Measurements from ENCODE around the gene RAMP3. TPM values are rescaled to one million over a fixed set of nuclear protein-coding genes. Genes with fewer than 3 reads are reported as not detected.
"Not testable (repeated sequence)": the region's sequence is repeated elsewhere in the genome, so short reads cannot be mapped to it uniquely, and the experiment has no call there.

RAMP3 gene
- total RNA-seq, 1 donor from 2014 or later: 0.14 TPM

- peaks cover 27% of the 10 kb centered on the region for H3K27me3 Mint-ChIP-seq (ENCODE audit: low read depth)
- H3K27ac Mint-ChIP-seq: no peak overlapping the region
- no peak overlapping the region for H3K4me3 Mint-ChIP-seq (ENCODE audit: low read depth)
- intact Hi-C loops (cut with micrococcal nuclease): no loop called here
- no peaks in the 10 kb centered on the region for H3K4me1 Mint-ChIP-seq (ENCODE audit: low read depth)
- H3K9me3 Mint-ChIP-seq: no peaks in the 10 kb centered on the region
- H3K36me3 Mint-ChIP-seq (ENCODE audit: low read depth): no peaks in the 10 kb centered on the region
- DNase-seq (ENCODE audit: low spot score): no peak
Observed at GRCh38 chr7:45153233-45153632, 4.4 kb upstream of the RAMP3 start.

- H3K27me3 Mint-ChIP-seq (ENCODE audit: low read depth): peaks cover 31% of the 10 kb centered on the region
- H3K36me3 Mint-ChIP-seq (ENCODE audit: low read depth); H3K4me3 Mint-ChIP-seq (ENCODE audit: low read depth); H3K9me3 Mint-ChIP-seq; H3K27ac Mint-ChIP-seq; DNase-seq (ENCODE audit: low spot score); H3K4me1 Mint-ChIP-seq (ENCODE audit: low read depth): not testable (repeated sequence)
- intact Hi-C loops (cut with micrococcal nuclease): loop anchor here (1.0 to 2.0 kb wide), 2 partner anchors 106 to 701 kb away; no protein-coding TSS in a partner anchor
Observed at GRCh38 chr7:45153861-45154260, 3.7 kb upstream of the RAMP3 start.

GRCh38 chr7:45155357-45155900 lies 2.2 kb upstream of the RAMP3 start:
- intact Hi-C loops (cut with micrococcal nuclease): loop anchor here (2.0 kb wide), 1 partner anchor 699 kb away; no protein-coding TSS in a partner anchor
- no peak for DNase-seq (ENCODE audit: low spot score)
- no peak overlapping the region for H3K27ac Mint-ChIP-seq
- H3K36me3 Mint-ChIP-seq (ENCODE audit: low read depth): no peaks in the 10 kb centered on the region
- no peak overlapping the region for H3K4me3 Mint-ChIP-seq (ENCODE audit: low read depth)
- H3K4me1 Mint-ChIP-seq (ENCODE audit: low read depth): peaks cover 2% of the 10 kb centered on the region
- peaks cover 39% of the 10 kb centered on the region for H3K27me3 Mint-ChIP-seq (ENCODE audit: low read depth)
- H3K9me3 Mint-ChIP-seq: no peaks in the 10 kb centered on the region

- H3K27ac Mint-ChIP-seq: no peak overlapping the region
- H3K4me1 Mint-ChIP-seq (ENCODE audit: low read depth): peaks cover 3% of the 10 kb centered on the region
- no peak for DNase-seq (ENCODE audit: low spot score)
- H3K9me3 Mint-ChIP-seq: no peaks in the 10 kb centered on the region
- no peaks in the 10 kb centered on the region for H3K36me3 Mint-ChIP-seq (ENCODE audit: low read depth)
- H3K27me3 Mint-ChIP-seq (ENCODE audit: low read depth): peaks cover 35% of the 10 kb centered on the region
- no peak overlapping the region for H3K4me3 Mint-ChIP-seq (ENCODE audit: low read depth)
- intact Hi-C loops (cut with micrococcal nuclease): loop anchor here (2.0 kb wide), 1 partner anchor 699 kb away; no protein-coding TSS in a partner anchor
Observed at GRCh38 chr7:45155941-45156340, 1.6 kb upstream of the RAMP3 start.

- peaks cover 3% of the 10 kb centered on the region for H3K4me1 Mint-ChIP-seq (ENCODE audit: low read depth)
- H3K36me3 Mint-ChIP-seq (ENCODE audit: low read depth): no peaks in the 10 kb centered on the region
- no peak for DNase-seq (ENCODE audit: low spot score)
- peaks cover 32% of the 10 kb centered on the region for H3K27me3 Mint-ChIP-seq (ENCODE audit: low read depth)
- H3K27ac Mint-ChIP-seq: no peak overlapping the region
- H3K9me3 Mint-ChIP-seq: no peaks in the 10 kb centered on the region
- no peak overlapping the region for H3K4me3 Mint-ChIP-seq (ENCODE audit: low read depth)
- intact Hi-C loops (cut with micrococcal nuclease): no loop called here
Observed at GRCh38 chr7:45156516-45157272, 897 bp upstream of the RAMP3 start.

GRCh38 chr7:45157286-45157652 lies 322 bp upstream of the RAMP3 start:
- peaks cover 3% of the 10 kb centered on the region for H3K4me1 Mint-ChIP-seq (ENCODE audit: low read depth)
- H3K4me3 Mint-ChIP-seq (ENCODE audit: low read depth): no peak overlapping the region
- H3K36me3 Mint-ChIP-seq (ENCODE audit: low read depth): no peaks in the 10 kb centered on the region
- no peaks in the 10 kb centered on the region for H3K9me3 Mint-ChIP-seq
- no peak for DNase-seq (ENCODE audit: low spot score)
- intact Hi-C loops (cut with micrococcal nuclease): no loop called here
- H3K27me3 Mint-ChIP-seq (ENCODE audit: low read depth): peaks cover 32% of the 10 kb centered on the region
- H3K27ac Mint-ChIP-seq: no peak overlapping the region

- Mint-ChIP-seq H3K27ac (no peak overlapping the region), H3K27me3 (ENCODE audit: low read depth) (peaks cover 32% of the 10 kb centered on the region), H3K4me1 (ENCODE audit: low read depth) (peaks cover 3% of the 10 kb centered on the region), H3K9me3 (no peaks in the 10 kb centered on the region), H3K36me3 (ENCODE audit: low read depth) (no peaks in the 10 kb centered on the region), H3K4me3 (ENCODE audit: low read depth) (no peak overlapping the region)
- DNase-seq (ENCODE audit: low spot score): no peak
- intact Hi-C loops (cut with micrococcal nuclease): no loop called here
Observed at GRCh38 chr7:45158471-45158870, 880 bp downstream of the RAMP3 start.

- no peaks in the 10 kb centered on the region for H3K36me3 Mint-ChIP-seq (ENCODE audit: low read depth)
- H3K27me3 Mint-ChIP-seq (ENCODE audit: low read depth): peaks cover 32% of the 10 kb centered on the region
- no peak overlapping the region for H3K4me3 Mint-ChIP-seq (ENCODE audit: low read depth)
- no peak for DNase-seq (ENCODE audit: low spot score)
- H3K27ac Mint-ChIP-seq: no peak overlapping the region
- peaks cover 3% of the 10 kb centered on the region for H3K4me1 Mint-ChIP-seq (ENCODE audit: low read depth)
- no peaks in the 10 kb centered on the region for H3K9me3 Mint-ChIP-seq
- intact Hi-C loops (cut with micrococcal nuclease): no loop called here
Observed at GRCh38 chr7:45159296-45159695, 1.7 kb downstream of the RAMP3 start.

- Mint-ChIP-seq H3K4me3 (ENCODE audit: low read depth) (no peak overlapping the region), H3K36me3 (ENCODE audit: low read depth) (no peaks in the 10 kb centered on the region), H3K9me3 (peaks cover 7% of the 10 kb centered on the region), H3K4me1 (ENCODE audit: low read depth) (peaks cover 3% of the 10 kb centered on the region), H3K27ac (no peak overlapping the region), H3K27me3 (ENCODE audit: low read depth) (peaks cover 33% of the 10 kb centered on the region)
- DNase-seq (ENCODE audit: low spot score): no peak
- intact Hi-C loops (cut with micrococcal nuclease): loop anchor here (5.0 kb wide), 1 partner anchor 37 kb away; no protein-coding TSS in a partner anchor
Observed at GRCh38 chr7:45160417-45160881, 2.9 kb downstream of the RAMP3 start.

GRCh38 chr7:45161138-45161537 lies 3.5 kb downstream of the RAMP3 start:
- intact Hi-C loops (cut with micrococcal nuclease): loop anchor here (5.0 kb wide), 1 partner anchor 36 kb away; no protein-coding TSS in a partner anchor
- no peak for DNase-seq (ENCODE audit: low spot score)
- Mint-ChIP-seq H3K4me1 (ENCODE audit: low read depth) (peaks cover 3% of the 10 kb centered on the region), H3K4me3 (ENCODE audit: low read depth) (no peak overlapping the region), H3K27ac (no peak overlapping the region), H3K36me3 (ENCODE audit: low read depth) (no peaks in the 10 kb centered on the region), H3K9me3 (peaks cover 7% of the 10 kb centered on the region), H3K27me3 (ENCODE audit: low read depth) (peaks cover 33% of the 10 kb centered on the region)

GRCh38 chr7:45161842-45162241 lies 4.3 kb downstream of the RAMP3 start:
- intact Hi-C loops (cut with micrococcal nuclease): loop anchor here (5.0 kb wide), 1 partner anchor 35 kb away; no protein-coding TSS in a partner anchor
- no peak overlapping the region for H3K27ac Mint-ChIP-seq
- peaks cover 3% of the 10 kb centered on the region for H3K4me1 Mint-ChIP-seq (ENCODE audit: low read depth)
- peaks cover 30% of the 10 kb centered on the region for H3K27me3 Mint-ChIP-seq (ENCODE audit: low read depth)
- H3K9me3 Mint-ChIP-seq: peaks cover 7% of the 10 kb centered on the region
- H3K4me3 Mint-ChIP-seq (ENCODE audit: low read depth): no peak overlapping the region
- no peaks in the 10 kb centered on the region for H3K36me3 Mint-ChIP-seq (ENCODE audit: low read depth)
- no peak for DNase-seq (ENCODE audit: low spot score)

GRCh38 chr7:45162311-45162845 lies 4.8 kb downstream of the RAMP3 start:
- intact Hi-C loops (cut with micrococcal nuclease): loop anchor here (5.0 kb wide), 1 partner anchor 35 kb away; no protein-coding TSS in a partner anchor
- Mint-ChIP-seq H3K4me3 (ENCODE audit: low read depth) (no peak overlapping the region), H3K9me3 (peaks cover 7% of the 10 kb centered on the region), H3K27me3 (ENCODE audit: low read depth) (peaks cover 28% of the 10 kb centered on the region), H3K36me3 (ENCODE audit: low read depth) (no peaks in the 10 kb centered on the region), H3K4me1 (ENCODE audit: low read depth) (peaks cover 3% of the 10 kb centered on the region), H3K27ac (no peak overlapping the region)
- DNase-seq (ENCODE audit: low spot score): no peak
